Muscle of arm (tissue), 14 donors: ENCODE measurements around the gene ATP11C. TPM values are rescaled to one million over a fixed set of nuclear protein-coding genes. Genes with fewer than 3 reads are reported as not detected.
"Not testable (repeated sequence)": the region's sequence is repeated elsewhere in the genome, so short reads cannot be mapped to it uniquely, and the experiment has no call there.

ENCODE experiments used
- DNase-seq: peaks from one replicate; pipeline ENCODE4 v3.0.0-alpha.2; 2013
- long read RNA-seq, 11 donors: transcript quantifications; one replicate each; lab custom pipeline, GENCODE V29; 2026
- polyA plus RNA-seq, 12 donors: library from polyadenylated mRNA; unstranded; fragments of 120-200 nt; gene quantifications; one replicate each; pipeline ENCODE4 v1.2.1, GENCODE V29; 2013; ENCODE audit not compliant: insufficient read length in 12 of 12

ATP11C gene
- 10 to 100 TPM in 10 of 12 donors, 1 to 10 TPM in 1, not detected in 1; 9.8 to 19.8 (median 15.5) TPM for polyA plus RNA-seq
- long read RNA-seq, donor 1, partial matches to known transcripts, result 0 of 1 reads
- long read RNA-seq, donor 1, other reads (novel, unspliced or antisense), result 0 of 1 reads
- long read RNA-seq, donor 2, partial matches to known transcripts, result 21 of 21 reads
- long read RNA-seq, donor 2, other reads (novel, unspliced or antisense), result 0 of 21 reads
- long read RNA-seq, donor 3, result 0 reads
- long read RNA-seq, donor 4, result 0 reads
- long read RNA-seq, donor 5, result 0 reads
- long read RNA-seq, donor 6, result 0 reads
- long read RNA-seq, donor 7, result 0 reads
- long read RNA-seq, donor 8, result 0 reads
- long read RNA-seq, donor 9, partial matches to known transcripts, result 5 of 5 reads
- long read RNA-seq, donor 9, other reads (novel, unspliced or antisense), result 0 of 5 reads
- long read RNA-seq, donor 10, result 0 reads
- long read RNA-seq, donor 11, result 0 reads

DNA sequence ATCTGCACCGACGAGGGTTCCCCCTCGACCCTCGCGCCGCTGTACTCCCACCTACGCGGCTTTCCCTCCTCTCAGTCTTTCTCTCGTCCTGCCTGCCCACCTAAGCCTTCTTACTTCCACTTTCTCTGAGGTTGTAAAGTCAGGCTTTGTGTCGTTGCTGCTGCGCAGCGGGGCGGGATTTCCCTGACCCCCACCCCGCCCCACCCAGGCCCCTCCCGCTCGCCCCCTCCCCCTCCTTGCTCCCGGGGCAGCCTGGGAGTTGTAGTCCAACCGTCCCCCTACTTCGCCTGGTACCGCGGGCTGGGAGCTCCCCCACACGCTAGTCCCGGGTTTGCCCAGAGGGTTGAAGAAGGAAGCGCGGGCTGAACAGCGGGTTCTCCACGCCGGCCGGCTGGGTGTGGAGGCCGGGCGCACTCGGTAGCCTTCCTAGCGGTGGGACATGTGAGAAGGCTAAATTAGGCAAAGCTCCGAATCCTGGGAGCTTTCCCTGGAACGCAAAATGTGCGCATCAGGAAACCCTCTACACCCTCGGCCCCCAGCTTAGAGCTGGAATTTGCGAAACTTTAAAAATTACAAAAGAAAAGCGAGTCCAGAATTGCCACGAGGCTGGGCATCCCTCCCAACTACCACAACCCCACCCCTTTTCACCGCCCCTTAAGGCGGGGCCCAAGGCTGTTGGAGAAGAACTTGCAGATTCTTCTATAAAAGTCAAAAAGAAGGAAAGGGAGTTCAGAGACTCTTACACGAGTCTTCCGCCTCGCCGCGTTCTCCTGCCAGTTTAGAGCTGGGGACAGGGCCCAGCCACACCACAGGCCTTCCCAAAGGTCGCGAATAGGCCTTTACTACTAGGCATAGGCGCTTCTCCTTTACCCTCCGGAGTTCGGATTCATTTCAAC lies at the start of gene ATP11C:
ATP11C (minus strand) TSS at position 153 of the 896 bp plus-strand sequence. CDS start 1,011 bp downstream, outside the sequence.
- DNase-seq, result peak; percentile 83

DNA sequence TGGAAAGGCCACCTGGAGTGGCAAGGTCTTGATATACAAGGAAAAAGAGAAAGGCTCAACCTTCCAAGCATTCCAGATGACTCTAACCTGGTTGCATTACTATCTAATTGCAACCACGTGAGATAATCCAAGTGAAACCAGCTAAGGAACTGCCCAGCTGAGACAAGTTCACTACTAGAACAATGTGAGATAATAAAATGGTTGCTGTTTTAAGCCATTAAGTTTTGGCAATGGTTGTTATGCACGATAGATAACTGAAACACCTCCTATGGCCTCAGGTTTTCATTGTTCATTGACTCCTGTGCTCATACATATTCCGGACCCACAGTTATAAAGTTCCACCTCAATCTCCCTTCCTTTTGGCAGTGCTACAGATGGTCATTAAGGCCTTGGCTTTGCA lies 41.6 kb upstream of the ATP11C start:
- no peak for DNase-seq

DNA sequence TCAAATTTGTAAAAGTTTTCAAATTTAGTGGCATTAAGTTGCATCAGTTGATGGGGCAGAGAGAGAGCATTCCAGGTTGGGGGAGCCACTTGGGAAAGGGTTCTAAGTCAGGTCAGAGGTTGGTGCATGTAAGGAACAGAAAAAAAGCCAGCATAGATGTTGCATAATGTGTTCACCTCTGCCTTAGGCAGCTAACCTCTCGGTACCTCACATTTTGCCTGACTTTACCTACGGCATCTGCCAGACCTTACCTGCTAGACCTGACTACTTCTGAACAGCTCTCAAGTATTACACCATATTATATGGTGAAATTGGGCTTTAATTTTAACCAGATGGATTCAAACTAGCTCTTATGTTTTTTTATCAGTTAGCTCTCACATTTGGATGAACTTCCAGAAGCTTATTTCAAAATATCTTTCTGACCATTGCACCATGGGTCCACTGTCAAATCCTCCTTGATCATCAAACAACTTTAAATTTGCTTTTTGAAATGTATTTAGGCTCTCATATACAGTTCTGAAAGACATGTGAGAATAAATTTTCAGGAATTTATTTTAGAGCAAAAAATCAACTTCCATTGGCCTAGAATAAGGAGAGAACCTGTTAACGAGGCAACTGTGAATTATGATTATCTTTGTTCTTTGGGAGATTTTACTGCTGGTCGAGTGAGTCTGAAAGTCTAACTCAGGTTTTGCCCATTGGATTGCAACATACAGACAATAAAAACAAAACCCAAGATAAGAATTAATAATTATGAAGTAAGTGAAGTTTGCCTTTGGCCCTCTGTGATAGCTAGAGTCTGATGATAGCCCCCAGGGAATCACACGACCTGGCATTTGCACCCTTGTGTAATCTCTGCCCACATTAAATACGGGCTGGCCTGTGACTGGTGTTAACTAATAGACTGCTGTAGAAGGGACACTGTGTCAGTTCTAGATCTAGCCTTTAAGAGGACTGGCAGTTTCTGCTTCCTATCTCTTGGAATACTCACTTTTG lies 40.1 kb upstream of the ATP11C start:
- DNase-seq, result no peak

DNA sequence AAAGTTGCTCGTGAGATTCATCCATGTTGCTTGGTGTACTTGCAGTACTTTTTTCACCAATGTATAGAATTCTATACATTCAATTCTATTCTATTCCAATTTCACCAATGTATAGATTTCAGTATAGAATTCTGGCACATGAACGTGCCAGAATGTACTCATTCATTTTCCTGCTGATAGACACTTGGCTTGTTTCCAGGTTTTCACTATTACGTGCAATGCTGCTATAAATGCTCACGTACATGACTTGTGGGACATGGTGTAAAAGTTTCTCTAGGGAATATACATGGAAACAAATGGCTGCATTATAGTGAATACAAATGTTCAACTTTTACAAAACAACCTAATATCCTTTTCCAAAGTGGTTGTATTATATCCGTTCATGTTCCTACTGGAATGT lies 39.3 kb upstream of the ATP11C start:
- DNase-seq, result no peak

DNA sequence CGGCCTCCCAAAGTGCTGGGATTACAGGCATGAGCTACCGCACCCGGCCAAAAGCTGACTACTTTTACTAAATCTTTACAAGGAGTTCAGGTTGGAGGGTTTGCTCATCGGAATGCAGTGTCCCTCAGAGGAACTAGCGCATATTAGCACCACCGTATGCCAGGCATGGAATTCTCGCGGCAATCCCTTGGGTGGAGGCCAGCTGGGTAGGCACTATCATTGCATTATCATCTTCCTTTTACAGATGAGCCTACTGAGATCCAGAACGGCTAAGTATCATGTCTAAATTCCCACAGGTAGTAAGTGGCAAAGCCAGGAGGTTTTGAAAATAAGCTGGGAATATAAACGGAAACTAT lies 38.5 kb upstream of the ATP11C start:
- no peak for DNase-seq

DNA sequence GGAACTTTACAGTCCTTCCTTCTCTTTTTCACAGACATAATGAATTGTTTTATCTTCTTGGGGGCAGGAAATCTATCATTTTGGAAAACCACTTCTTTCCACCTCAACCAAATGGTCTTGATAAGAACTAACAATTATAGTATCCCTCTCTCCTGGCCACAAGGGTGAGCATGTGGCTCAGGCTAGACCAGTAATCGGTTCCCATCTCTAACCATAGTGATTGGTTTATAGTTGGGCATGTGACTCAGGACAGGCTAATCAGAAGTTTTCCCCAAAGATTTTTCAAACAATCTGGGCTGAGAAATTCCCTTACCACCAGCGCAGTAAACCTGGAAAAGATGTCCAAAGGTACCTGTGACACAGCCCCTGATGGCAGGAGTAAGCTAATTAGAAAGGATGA lies 36.4 kb upstream of the ATP11C start:
- DNase-seq, result no peak

DNA sequence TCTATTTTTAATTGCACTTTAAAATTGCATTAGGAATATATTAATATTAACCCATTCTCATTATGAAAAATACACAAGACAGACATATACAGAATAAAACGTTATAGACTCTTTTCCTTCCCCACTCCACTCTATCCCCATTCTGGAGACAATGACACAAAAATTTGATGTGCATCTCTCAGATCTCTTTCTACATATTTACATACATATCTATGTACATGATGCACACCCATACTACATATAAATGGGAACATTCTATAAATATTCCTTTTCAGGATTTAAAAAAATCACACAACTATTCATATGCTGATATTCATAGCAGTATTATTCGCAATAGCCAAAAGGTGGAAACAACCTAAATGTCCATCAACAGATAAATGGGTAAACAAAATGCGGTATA lies 34.9 kb upstream of the ATP11C start:
- no peak for DNase-seq

DNA sequence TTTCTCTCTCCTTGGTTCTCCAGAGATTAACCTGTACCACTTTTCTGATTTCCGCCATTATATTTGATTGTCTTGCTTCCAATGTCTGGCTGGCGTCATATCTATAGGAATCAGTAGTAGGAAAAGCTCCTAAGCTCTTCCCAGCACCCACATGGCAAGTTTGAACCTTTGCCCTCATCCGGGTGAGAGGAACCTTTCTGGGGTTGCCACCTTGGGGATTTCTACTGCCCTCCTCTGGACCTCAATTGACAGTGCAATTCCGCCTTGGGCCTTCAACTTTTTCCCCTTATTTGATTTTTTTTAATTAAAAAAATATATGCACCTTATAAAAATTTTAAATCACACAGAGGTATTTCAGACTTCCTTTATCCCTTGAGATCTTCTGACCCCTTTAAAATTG lies 34.4 kb upstream of the ATP11C start:
- no peak for DNase-seq

DNA sequence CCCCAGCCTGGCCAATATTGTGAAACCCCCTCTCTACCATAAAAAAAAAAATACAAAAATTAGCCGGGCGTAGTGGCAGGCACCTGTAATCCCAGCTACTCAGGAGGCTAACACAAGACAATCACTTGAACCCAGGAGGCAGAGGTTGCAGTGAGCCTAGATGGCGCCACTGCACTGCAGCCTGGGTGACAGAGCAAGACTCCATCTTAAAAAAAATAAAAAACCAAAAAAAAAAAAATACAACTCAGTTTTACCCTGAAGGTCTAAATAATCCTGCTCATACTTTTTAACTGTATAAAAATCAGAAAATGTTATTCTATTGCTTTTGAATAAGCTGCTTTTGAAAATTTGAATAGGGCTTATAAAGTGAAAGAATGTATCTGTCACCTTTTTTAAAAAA lies 33.3 kb upstream of the ATP11C start:
- not testable (repeated sequence) for DNase-seq

DNA sequence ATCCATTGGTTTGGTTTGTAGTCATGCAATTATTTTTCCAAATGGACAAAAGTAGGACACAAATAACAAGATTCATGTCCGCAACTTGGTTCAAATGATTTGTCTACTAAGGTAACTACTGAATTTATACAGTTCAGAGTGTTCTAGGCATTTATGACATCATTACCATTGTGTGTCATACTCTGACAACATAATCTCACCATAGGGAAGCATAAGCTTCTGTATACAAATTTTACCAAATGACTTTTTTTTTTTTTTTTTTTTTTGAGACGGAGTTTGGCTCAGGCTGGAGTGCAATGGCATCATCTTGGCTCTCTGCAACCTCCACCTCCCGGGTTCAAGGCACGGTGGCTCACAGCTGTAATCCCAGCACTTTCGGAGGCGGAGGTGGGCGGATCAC lies 32.6 kb upstream of the ATP11C start, which contains the start of gene CXorf66:
CXorf66 (minus strand) TSS at position 101 of the 400 bp plus-strand sequence; CDS start at position 76, 25 bp downstream.
- DNase-seq, result no peak

DNA sequence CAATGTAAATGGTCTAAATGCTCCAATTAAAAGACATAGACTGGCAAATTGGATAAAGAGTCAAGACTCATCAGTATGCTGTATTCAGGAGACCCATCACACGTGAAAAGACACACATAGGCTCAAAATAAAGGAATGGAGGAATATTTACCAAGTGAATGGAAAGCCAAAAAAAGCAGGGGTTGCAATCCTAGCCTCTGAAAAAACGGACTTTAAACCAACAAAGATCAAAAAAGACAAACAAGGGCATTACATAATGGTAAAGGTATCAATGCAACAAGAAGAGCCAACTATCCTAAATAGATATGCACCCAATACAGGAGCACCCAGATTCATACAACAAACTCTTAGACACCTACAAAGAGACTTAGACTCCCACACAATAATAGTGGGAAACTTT lies 28.2 kb upstream of the ATP11C start:
- not testable (repeated sequence) for DNase-seq

DNA sequence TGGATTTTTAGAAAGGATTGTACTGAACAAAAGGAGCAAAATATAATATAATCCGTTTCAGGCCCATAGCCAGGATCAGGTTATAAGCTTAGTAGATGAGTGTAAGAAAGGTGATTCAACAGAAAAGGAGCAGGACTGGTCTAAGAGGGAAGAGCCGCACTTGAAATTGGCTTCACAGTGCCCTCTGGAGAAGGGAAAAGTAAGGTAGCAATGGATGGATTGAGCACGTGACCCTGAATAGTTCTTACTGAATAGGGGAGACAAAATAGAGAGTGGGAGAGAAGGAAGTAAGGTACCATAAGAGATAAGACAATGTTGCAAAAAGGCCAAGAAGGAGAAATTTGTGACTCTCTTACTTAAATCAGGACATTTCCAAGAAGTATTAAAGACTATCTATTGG lies 16.9 kb upstream of the ATP11C start:
- no peak for DNase-seq

DNA sequence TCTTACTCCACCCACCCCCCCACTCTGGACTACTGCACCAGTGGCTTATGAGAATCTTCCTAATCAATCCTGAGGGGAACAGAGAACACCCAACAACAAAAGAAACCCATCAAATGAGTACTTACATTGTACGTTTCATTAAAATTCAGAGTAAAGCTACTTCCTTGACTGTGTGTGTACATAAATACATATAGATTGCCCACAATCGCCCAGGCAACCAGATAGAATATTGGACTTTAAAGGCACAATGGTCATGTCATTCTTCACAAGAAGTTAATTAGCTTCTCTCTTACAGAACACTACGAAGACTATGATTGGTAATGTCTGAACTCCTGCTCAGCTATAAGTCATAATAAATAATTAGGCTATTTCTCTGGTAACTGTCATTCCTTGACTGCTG lies 12.2 kb upstream of the ATP11C start:
- no peak for DNase-seq

DNA sequence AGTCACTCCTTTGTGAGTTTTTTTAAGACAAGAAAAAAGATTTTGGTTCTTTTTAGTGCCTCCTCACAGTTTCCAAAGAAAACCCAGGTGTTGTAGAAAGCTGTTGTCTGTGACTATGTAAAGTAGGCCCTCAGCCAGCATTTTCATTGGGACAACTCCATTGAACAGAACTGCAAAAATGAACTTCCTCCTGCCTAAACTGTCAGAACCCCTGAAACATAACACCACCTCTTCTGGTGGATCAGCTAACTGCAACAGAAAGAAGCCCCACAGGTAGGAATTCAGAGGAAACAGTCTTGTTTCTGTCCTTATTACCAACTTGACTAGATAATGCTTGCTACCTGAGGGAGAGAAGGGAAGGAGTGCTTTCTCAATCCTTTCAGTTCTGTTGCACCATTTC lies 3.4 kb upstream of the ATP11C start:
- no peak for DNase-seq

DNA sequence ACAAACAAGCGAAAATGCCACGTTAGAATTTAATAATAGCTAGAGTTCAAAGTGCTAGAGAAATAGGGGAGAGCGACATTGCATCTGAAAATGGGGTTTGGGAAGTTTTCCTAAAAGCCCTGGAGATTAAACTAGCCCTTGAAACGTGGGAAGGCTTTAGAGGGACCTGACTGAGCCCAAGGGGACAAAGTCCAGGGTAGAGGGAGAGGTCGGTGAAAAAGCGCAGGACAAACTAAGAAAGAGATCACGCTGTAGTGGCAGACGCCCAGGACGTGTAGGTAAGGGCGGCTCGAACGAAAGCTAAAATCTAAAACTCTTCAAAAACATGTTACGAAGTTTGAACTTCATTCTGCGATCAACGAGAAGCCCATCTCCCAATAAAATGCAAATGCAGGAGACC lies 1.1 kb upstream of the ATP11C start:
- no peak for DNase-seq

DNA sequence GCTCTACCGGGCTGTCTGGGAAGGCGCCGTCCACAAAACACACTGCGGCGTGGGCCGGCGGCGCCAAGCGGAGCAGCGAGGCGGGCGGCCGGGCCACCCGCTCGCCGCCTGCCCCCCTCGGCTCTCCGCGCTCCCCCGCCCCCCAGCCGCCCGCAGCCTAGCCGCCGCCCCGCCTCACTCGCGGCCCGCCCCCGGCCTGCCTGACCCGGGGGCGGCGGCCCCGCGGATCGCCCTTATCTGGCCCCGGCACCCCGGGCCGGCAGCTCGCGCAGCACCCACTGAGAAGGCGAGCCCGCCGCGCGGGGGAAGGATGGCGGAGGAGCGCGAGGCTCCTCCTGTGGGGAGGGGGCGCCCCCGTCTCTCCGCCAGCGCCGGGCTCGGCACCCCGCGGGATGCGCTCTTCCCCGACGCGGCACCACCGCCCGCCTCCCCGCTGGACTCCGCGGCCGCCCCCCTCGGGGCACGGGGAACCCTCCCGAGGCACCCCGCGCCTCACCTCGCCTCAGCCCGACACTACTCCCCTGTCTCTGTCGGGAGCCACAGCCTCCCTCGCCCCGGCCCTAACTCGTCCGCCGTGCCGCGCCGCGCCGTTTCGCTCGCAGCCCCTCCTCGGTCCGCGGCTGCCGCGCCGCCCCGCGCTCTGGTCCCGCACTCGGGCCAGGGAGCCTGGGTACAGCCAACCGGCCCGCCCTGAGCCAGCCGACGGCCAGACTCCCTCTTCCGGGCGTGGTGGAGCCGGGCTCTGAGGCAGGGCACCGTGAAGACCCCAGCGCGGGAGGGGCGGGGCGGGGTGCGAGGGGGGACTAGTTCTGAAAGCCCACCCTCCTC lies 566 bp downstream of the ATP11C start:
- no peak for DNase-seq

DNA sequence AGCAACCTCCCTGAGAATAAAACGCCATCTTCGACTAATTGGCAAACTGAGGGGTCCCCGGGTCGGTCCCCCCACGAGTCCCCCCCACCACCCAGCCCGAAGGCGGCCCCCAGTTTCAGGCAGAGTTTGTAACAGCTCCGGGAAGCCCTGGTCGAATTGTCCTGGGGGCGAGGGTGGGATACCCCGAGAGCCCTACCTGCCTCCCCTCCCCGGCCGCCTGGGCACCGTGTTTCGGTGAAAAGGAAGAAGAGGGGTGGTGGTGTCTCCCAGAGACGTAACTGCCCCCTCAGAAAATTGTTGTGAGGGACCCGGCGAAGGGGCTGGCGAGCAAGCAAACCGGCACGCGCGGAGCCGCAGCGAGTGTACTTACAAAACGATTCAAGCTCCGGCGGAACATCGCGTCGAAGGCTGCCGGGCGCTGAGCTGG lies 1.2 kb downstream of the ATP11C start:
- DNase-seq, result no peak

DNA sequence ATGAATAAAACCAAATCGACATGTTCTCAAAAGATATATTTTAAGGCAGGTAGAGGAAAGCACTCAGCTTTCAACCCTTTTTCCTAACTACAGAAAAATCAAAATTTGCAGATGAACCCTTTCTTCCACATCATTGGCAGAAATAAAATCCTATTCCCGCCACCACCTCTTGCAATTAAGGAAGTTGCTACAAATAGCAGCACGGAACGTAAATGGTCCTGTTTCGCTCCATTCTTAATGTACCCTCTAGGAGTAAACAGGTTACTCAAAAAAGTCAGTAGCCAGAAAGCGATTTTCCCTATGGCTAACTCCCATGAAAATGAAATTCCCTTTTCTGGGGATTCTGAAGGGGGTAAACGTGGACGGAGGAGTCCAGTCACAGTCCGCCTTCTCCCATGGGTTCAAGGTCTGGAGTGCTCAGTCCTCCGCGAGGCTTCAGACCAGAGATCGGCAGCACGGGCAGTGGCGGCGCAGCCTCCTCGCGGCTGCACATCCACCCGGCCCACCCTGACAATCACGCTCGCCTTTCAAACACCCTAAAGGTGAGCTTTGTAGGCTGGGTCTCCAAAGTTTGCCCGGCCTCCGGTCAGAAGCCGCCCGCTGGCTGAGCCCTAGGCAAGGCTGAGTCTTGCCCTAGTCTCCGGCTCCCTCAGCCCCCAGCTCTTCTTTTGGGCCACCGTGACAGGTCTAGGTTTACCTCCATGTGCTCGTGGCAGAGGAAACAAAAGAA lies 1.8 kb downstream of the ATP11C start:
- no peak for DNase-seq

DNA sequence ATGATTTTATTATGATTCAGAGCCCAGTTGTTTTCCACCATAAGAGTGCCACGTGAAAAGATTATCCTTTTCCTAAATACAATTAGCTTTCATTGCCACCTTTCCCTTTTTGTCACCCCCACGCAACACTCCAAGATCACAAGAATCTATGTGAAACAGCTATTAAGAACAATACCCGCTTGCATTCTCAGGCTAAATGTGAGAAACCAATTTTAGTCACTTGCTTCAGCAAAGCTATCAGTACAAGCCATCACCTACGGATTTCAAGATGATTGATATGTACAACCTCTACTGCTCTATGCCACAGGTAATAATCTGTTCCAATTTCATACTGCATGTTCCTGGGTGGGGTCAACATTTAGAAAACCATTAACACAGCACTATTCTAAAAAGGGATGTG lies 2.5 kb downstream of the ATP11C start:
- DNase-seq, result no peak

DNA sequence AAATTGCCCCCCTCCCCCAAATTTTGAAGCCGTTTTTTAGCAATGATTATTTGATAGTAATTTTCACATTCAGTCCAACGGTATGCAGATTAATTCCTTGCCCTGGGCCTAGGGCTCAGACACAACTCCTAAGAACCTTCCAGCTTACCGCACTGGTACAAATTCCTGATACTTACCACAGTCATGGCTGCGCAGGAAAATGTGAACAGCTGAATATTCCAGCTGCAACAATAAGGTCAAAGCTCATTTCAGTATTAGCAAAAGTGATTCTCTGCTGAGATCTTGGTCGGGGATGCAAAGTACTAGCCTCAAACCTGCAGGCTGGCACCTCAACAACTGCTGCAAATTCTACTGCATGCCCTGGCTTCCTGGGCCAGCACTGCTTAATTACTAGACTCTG lies 3.0 kb downstream of the ATP11C start:
- DNase-seq, result no peak
